ENCODE measurements around the gene GAD2. TPM values are rescaled to one million over a fixed set of nuclear protein-coding genes. Genes with fewer than 3 reads are reported as not detected.
"Not testable (repeated sequence)": the region's sequence is repeated elsewhere in the genome, so short reads cannot be mapped to it uniquely, and the experiment has no call there.

GAD2 gene
- total RNA-seq, 2 donors from 2014 or later, result 0.15 TPM; not detected in 1

DNA sequence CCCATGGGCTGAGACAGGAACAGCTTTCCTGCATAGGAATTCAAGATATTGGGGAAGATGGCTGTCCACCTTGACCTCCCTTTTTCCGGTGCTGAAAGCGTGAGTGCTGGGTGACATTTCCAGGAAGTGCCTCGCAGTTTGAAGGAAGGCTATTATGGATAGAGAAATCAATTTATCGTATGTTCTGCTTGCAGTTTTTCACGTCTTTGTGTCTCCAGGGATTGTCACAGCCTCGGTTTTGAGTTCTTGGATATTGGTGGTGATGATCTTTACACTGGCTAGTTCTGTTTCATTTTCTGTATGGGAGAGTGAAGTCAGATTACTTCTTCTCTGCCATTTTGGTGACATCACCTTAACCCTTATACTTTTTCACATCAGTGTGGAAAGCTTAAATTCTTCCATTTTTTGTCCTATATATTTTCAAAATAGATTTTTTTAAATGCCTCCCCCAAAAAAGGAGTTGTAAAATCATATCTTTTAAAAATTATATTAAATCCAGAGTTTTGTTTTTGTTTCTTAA lies 119.1 kb downstream of the GAD2 start:
- 85 to 100% methylated on average over 4 to 6 of the region's 6 CpGs for WGBS, 2 experiments (ENCODE audit: insufficient coverage in 1 of 2, insufficient read length in 1 of 2)
- peaks cover 3% of the 10 kb centered on the region for H3K4me1 Mint-ChIP-seq
- peaks cover under 1% of the 10 kb centered on the region for H3K27me3 Mint-ChIP-seq (ENCODE audit: insufficient read depth)
- H3K27ac ChIP-seq (ENCODE audit: low read depth, low read length), result no peak overlapping the region
- no peaks in the 10 kb centered on the region for H3K27me3 ChIP-seq (ENCODE audit: control insufficient read depth, insufficient read depth, low read length, poor library complexity, severe bottlenecking)
- TF ChIP-seq, protein P1, sequence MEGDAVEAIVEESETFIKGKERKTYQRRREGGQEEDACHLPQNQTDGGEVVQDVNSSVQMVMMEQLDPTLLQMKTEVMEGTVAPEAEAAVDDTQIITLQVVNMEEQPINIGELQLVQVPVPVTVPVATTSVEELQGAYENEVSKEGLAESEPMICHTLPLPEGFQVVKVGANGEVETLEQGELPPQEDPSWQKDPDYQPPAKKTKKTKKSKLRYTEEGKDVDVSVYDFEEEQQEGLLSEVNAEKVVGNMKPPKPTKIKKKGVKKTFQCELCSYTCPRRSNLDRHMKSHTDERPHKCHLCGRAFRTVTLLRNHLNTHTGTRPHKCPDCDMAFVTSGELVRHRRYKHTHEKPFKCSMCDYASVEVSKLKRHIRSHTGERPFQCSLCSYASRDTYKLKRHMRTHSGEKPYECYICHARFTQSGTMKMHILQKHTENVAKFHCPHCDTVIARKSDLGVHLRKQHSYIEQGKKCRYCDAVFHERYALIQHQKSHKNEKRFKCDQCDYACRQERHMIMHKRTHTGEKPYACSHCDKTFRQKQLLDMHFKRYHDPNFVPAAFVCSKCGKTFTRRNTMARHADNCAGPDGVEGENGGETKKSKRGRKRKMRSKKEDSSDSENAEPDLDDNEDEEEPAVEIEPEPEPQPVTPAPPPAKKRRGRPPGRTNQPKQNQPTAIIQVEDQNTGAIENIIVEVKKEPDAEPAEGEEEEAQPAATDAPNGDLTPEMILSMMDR (conservative IDR thresholded peaks at IDR 0.05), result no peak
- no peak overlapping the region for H3K27ac Mint-ChIP-seq
- H3K4me3 ChIP-seq (ENCODE audit: low read length), result no peak overlapping the region
- no peak overlapping the region for H3K4me3 Mint-ChIP-seq
- no peak overlapping the region for H3K9ac ChIP-seq (ENCODE audit: extremely low read depth, low read length, poor library complexity, severe bottlenecking)
- no peaks in the 10 kb centered on the region for H3K36me3 ChIP-seq (ENCODE audit: control insufficient read depth, insufficient read depth, low read length)
- no peaks in the 10 kb centered on the region for H3K4me1 ChIP-seq (ENCODE audit: control insufficient read depth, insufficient read depth, low read length)
- peaks cover 19% of the 10 kb centered on the region for H3K9me3 ChIP-seq (ENCODE audit: control insufficient read depth, low read length)
- DNase-seq, result no peak
- H3K36me3 Mint-ChIP-seq (ENCODE audit: low read depth), result no peaks in the 10 kb centered on the region
- peaks cover 5% of the 10 kb centered on the region for H3K9me3 Mint-ChIP-seq

DNA sequence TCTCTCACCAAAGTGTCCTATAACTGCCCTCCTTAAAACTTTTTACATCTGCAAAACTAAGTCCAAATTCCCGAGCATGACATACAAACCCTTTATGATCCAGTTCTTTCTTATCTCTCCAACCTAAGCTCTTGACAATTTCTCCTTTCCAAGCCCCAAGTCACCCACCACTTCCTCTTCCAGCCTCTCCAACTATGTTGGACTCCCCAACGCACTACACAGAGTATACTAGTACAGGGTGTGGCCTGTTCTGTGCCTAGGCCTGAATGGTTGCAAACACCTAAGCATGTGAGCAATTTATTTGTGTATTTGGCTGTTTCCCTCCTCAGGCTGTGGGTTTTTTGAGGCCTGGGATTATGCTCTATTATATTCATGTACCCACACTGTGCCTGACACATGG lies 120.4 kb downstream of the GAD2 start:
- H3K4me1 ChIP-seq (ENCODE audit: control insufficient read depth, insufficient read depth, low read length), result no peaks in the 10 kb centered on the region
- H3K9ac ChIP-seq (ENCODE audit: extremely low read depth, low read length, poor library complexity, severe bottlenecking), result no peak overlapping the region
- H3K4me3 ChIP-seq (ENCODE audit: low read length), result no peak overlapping the region
- TF ChIP-seq, protein P1 (conservative IDR thresholded peaks at IDR 0.05), result no peak
- no peak overlapping the region for H3K4me3 Mint-ChIP-seq
- H3K27me3 ChIP-seq (ENCODE audit: control insufficient read depth, insufficient read depth, low read length, poor library complexity, severe bottlenecking), result peaks cover 7% of the 10 kb centered on the region
- no peak overlapping the region for H3K27ac Mint-ChIP-seq
- H3K9me3 Mint-ChIP-seq, result peaks cover 5% of the 10 kb centered on the region
- peaks cover 13% of the 10 kb centered on the region for H3K27me3 Mint-ChIP-seq (ENCODE audit: insufficient read depth)
- 83 to 90% methylated on average over 1 to 2 of the region's 2 CpGs for WGBS, 2 experiments (ENCODE audit: insufficient coverage in 1 of 2, insufficient read length in 1 of 2)
- DNase-seq, result no peak
- H3K9me3 ChIP-seq (ENCODE audit: control insufficient read depth, low read length), result peaks cover 19% of the 10 kb centered on the region
- no peaks in the 10 kb centered on the region for H3K36me3 ChIP-seq (ENCODE audit: control insufficient read depth, insufficient read depth, low read length)
- H3K36me3 Mint-ChIP-seq (ENCODE audit: low read depth), result no peaks in the 10 kb centered on the region
- H3K4me1 Mint-ChIP-seq, result peaks cover 3% of the 10 kb centered on the region
- H3K27ac ChIP-seq (ENCODE audit: low read depth, low read length), result no peak overlapping the region

DNA sequence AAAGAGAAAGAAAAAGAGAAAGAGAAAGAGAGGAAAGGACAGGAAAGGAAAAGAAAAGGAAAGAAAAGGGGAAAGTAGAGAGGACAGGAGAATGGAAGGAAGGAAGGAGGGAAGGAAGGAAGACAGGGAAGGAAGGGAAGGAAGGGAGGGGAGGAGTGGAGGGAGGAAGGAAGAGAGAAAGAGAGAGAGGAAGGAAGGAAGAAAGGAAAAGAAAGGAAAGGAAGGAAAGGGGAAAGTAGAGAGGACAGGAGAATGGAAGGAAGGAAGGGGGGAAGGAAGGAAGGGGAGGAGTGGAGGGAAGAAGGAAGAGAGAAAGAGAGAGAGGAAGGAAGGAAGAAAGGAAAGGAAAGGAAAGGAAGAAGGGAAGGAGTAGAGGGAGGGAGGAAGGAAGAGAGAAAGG lies 125.1 kb downstream of the GAD2 start:
- Histone ChIP-seq H3K9me3 (ENCODE audit: control insufficient read depth, low read length) (no peaks in the 10 kb centered on the region), H3K36me3 (ENCODE audit: control insufficient read depth, insufficient read depth, low read length) (no peaks in the 10 kb centered on the region), H3K27me3 (ENCODE audit: control insufficient read depth, insufficient read depth, low read length, poor library complexity, severe bottlenecking) (peaks cover 22% of the 10 kb centered on the region), H3K4me3 (ENCODE audit: low read length) (no peak overlapping the region), H3K4me1 (ENCODE audit: control insufficient read depth, insufficient read depth, low read length) (no peaks in the 10 kb centered on the region), H3K27ac (ENCODE audit: low read depth, low read length) (no peak overlapping the region), H3K9ac (ENCODE audit: extremely low read depth, low read length, poor library complexity, severe bottlenecking) (no peak overlapping the region)
- Mint-ChIP-seq H3K27ac (no peak overlapping the region), H3K4me1 (no peaks in the 10 kb centered on the region), H3K9me3 (peaks cover 2% of the 10 kb centered on the region), H3K27me3 (ENCODE audit: insufficient read depth) (peaks cover 28% of the 10 kb centered on the region), H3K36me3 (ENCODE audit: low read depth) (no peaks in the 10 kb centered on the region), H3K4me3 (no peak overlapping the region)
- TF ChIP-seq, protein P1 (conservative IDR thresholded peaks at IDR 0.05), result no peak
- DNase-seq, result no peak

DNA sequence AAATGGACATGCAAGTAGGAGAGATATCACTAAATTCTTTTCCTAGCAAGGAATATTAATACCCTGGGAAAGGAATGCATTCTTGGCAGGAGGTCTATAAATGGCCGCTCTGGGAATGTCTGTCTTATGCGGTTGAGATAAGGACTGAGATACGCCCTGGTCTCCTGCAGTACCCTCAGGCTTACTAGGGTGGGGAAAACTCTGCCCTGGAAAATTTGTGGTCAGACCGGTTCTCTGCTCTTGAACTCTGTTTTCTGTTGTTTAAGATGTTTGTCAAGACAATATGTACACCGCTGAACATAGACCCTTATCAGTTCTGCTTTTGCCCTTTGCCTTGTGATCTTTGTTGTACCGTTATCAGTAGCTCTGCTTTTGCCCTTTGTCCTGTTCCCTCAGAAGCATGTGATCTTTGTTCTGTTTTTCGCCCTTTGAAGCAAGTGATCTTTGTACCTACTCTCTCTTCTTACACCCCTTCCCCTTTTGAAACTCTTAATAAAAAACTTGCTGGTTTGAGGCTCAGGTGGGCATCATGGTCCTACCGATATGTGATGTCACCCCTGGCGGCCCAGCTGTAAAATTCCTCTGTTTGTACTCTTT lies 132.3 kb downstream of the GAD2 start:
- H3K4me1 ChIP-seq (ENCODE audit: control insufficient read depth, insufficient read depth, low read length); H3K27me3 ChIP-seq (ENCODE audit: control insufficient read depth, insufficient read depth, low read length, poor library complexity, severe bottlenecking); H3K27ac ChIP-seq (ENCODE audit: low read depth, low read length); H3K27me3 Mint-ChIP-seq (ENCODE audit: insufficient read depth); H3K4me3 ChIP-seq (ENCODE audit: low read length); H3K4me1 Mint-ChIP-seq; H3K9ac ChIP-seq (ENCODE audit: extremely low read depth, low read length, poor library complexity, severe bottlenecking); H3K36me3 ChIP-seq (ENCODE audit: control insufficient read depth, insufficient read depth, low read length); H3K36me3 Mint-ChIP-seq (ENCODE audit: low read depth); DNase-seq; H3K27ac Mint-ChIP-seq; H3K4me3 Mint-ChIP-seq: not testable (repeated sequence)
- H3K9me3 Mint-ChIP-seq, result peaks cover 17% of the 10 kb centered on the region
- H3K9me3 ChIP-seq (ENCODE audit: control insufficient read depth, low read length), result peaks cover 12% of the 10 kb centered on the region
- WGBS, 2 experiments (ENCODE audit: insufficient coverage in 1 of 2, insufficient read length in 1 of 2), result 82 to 94% methylated on average over 3 to 9 of the region's 9 CpGs

Data from endodermal cell (in vitro differentiated cells).